GM18868 (cell line): ENCODE data around the gene TVP23A.
"Not testable (repeated sequence)": the region's sequence is repeated elsewhere in the genome, so short reads cannot be mapped to it uniquely, and the experiment has no call there.

Experiments
- ATAC-seq: cut with Tn5 transposase; IDR thresholded peaks from one replicate; pipeline ENCODE4 v1.9.1; 2021; ENCODE audit warnings: mild to moderate bottlenecking, moderate library complexity; ENCODE audit not compliant: unreplicated experiment

Gene TVP23A

DNA sequence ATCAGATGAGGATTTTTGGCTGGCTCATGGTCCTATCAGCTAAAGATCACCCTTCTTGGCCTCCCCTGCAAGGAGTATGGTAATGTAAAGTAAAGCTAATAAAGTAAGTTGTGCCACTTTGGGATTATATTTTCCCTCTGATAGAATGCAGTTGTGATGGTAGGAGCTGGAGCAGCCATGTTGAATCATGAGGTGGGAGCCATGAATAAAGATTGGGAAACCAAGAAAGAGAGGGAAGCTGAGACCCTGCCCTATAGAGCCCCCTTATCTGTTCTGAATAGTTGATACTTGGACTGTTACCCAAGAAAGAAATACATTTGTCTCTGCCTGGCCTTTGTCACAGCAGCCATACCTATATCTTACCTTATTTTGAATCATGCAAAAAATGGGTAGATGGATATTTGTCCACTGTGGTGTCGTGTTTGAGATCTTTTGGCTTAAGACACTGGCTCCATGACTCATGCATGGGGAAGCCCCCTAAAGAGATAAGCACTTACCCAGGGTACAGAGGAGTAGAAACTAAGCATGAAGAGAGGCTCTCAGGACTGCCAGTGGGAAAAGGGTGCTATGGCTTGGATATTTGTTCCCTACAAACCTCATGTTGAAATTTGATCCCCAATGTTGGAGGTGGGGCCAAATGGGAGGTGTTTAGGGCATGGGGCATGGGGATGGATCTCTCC lies 17.7 kb upstream of the TVP23A start:
- no peak for ATAC-seq

DNA sequence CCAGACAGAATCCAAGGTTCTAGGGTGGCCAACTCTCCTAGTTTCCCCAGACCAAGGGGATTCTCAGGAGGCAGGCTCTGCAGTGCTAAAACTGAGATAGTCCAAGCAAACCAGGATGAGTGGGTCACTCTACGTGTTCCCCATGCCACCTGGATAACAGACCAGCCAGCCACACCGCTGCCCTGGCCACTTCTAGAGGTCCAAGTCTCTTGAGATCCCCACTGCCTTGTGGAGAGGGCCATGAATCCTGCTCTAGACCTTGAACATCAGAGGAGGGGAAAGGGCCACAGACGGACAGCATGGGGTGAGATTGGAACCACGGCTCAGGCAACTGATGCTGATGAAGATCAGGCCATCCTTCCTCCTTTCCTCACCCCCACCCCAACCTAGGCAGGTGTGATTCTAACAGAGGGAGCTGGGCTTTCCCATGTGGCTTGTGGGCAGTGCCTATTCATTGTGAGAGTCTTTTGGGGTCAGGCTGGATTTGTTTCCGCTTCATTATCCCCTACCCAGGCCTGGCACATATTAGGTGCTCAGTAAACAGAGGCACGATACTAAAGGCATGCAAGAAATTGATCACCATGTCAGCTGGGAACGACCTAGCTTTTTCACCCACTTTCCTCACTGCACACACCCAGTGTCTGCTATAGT lies 16.8 kb upstream of the TVP23A start:
- peak; percentile 65 for ATAC-seq

DNA sequence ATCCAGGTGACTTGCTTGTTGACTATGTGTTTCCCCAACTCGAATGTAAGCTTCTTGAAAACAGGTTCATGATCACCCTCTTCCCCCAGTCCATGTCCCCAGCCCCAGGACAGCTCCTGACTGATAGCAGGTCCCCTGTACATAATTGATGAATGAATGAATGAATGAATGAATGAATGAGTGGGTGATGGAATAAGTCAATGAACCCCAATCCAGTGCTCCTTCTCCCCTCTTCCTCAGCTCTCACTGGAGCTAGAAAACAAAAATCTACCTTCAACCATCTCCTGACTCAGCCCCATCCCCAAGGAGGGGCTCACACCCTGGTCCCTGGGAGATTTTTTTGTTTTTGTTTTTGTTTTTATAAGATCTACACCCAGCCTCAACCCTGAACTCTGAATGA lies 16.2 kb upstream of the TVP23A start:
- ATAC-seq = no peak

GRCh38 chr16:10834130-10834529 lies 15.5 kb upstream of the TVP23A start:
- ATAC-seq = no peak

GRCh38 chr16:10833271-10833670 lies 14.7 kb upstream of the TVP23A start:
- no peak for ATAC-seq

DNA sequence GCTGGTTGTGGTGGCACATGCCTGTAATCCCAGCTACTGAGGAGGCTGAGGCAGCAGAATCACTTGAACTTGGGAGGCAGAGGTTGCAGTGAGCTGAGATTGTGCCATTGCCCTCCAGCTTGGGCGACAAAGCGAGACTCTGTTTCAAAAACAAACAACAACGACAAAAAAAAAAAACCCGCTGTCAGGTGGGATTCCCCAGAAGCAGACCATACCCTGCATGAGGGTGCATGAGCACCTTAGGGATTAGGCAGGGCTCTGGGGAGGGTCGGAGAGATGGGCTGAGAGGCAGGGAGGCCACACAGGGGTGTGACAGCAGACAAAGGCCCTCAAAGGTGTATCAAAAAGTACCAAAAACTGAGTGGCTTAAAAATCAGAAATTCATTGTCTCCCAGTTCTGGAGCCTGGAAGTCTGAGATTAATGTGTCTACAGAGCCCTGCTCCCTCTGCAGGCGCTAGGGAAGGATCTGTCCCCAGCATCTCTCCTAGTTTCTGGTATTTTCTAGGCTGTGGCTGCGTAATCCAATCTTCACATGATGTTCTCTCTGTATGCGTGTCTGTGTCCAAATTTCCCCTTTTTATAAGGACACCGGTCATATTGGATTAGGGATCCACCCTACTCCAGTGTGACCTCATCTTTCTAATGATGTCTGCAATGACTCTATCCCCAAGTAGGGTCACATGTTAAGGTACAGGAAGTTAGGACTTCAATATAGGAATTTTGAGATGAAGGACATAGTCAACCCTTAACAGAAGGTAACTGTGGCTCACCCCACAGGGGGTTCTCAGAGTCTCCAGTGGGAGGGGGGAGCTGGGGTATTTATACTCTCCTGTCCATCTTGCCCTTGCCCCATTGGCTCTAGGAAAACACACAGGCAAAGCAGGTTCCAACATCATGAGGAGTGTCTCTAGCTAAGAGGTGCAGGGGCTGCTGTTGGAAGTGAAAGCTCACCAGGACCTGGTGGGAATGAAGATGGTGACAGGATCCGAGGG lies 13.6 kb upstream of the TVP23A start:
- ATAC-seq = no peak

- not testable (repeated sequence) for ATAC-seq
Measured at GRCh38 chr16:10830240-10830639, 11.6 kb upstream of the TVP23A start.

- not testable (repeated sequence) for ATAC-seq
Measured at GRCh38 chr16:10829390-10830098, 10.9 kb upstream of the TVP23A start.

DNA sequence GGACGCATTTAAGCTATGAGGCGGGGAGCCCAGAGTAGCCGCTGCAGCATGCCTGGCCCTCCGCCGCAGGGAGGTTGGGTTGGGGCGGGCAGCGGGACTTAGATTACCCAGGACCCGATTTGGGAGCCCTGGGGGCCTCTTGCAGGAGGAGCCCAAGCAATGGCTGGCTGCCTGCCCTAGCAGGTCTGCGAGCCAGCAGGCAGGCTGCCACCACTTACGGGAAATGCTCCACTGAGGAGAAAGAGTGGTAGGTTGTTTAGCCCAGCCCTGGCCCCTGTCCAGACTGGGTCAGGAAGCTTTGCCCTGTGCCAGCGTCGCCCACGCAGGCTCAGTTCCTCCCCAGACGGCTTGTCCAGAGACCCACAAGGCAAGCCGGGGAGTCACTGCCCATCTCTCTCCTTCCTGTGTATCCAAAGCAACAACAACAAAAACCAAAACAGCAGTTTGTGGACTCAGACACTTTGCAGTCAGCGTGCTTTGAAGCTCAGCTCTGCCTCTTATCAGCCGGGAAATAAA lies 10.3 kb upstream of the TVP23A start:
- no peak for ATAC-seq

DNA sequence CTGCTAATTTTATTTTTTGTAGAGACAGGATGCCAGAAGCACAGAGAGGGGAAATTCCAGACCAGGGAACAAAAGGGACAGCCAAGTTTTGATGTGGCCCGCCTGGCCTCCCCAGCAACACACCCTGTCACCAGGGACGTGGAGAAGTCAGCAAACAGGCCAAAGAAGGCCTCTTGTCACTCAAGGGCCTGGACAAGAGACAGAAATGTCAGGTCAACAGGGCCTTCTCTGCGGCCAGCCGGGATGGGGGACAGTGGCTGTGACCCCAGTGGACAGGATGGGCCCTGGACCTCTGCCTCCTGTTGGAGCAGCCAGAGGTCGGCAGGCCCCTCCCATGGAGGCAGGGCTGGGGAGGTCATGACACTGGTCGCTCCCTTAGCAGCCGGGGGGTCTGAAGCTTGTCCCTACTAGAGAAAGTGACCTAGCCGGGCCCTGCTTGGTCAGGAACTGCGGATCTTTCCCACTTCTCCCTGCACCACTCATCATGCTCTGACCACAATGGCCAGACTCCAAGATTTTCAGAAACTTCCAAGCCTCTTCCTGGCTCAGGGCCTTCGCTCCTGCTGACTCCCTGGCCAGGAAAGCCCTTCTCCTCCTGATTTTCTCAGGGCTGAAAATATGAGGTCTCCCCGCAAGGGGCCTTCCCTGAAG lies 9.2 kb upstream of the TVP23A start:
- no peak for ATAC-seq

DNA sequence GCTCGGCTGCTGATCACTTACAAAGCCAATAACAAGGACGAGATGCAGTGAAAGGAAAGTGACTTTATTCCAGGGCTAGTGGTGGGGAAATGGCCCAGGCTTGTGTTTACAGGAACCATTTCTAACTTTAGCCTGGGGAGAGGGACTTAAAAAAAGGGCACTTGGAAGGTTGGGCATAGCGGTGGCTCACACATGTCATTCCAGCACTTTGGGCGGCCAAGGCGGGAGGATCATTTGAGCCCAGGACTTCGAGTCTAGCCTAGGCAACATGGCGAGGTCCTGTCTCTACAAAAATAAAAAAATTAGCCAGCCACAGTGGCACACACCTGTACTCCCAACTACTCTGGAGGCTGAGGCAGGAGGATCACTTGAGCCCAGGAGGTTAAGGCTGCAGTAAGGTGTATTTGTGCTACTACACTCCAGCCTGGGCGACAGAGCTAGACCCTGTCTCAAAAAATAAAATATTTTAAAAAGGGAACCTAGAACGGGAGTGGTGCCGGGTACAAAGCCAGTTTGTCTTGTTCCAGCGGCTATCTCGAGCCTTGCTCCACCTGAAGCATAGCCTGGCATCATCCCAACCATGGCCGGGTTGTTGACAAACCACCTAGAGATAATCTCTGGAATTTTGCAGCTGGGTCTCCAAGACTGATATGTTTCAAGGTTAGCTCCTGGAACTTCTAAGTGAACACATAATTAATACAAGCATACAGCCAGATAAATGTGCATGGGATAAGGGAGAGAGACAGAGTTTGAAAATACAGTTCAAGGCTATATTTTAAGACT lies 5.7 kb upstream of the TVP23A start:
- no peak for ATAC-seq

- no peak for ATAC-seq
Measured at GRCh38 chr16:10822702-10823101, 4.1 kb upstream of the TVP23A start.

- ATAC-seq = no peak
Measured at GRCh38 chr16:10820546-10820945, 2.0 kb upstream of the TVP23A start.

GRCh38 chr16:10817514-10817913 lies 1.1 kb downstream of the TVP23A start:
- ATAC-seq = no peak

DNA sequence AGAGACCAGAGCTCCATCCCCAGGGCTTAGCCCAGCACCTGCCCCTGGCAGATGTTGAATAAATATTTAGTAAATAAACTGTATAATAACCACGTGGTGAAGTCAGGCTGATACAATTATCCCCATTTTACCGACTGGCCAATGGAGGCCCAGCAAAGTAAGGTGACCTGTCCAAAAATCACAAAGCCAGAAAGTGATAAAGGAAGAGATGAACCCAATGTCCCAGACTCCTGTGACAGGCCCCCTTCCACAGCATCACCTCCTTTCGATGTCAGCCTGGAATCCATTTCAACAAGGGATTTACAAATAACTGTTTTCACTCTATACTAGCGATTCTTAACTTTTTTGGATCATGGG lies 5.5 kb downstream of the TVP23A start:
- no peak for ATAC-seq

DNA sequence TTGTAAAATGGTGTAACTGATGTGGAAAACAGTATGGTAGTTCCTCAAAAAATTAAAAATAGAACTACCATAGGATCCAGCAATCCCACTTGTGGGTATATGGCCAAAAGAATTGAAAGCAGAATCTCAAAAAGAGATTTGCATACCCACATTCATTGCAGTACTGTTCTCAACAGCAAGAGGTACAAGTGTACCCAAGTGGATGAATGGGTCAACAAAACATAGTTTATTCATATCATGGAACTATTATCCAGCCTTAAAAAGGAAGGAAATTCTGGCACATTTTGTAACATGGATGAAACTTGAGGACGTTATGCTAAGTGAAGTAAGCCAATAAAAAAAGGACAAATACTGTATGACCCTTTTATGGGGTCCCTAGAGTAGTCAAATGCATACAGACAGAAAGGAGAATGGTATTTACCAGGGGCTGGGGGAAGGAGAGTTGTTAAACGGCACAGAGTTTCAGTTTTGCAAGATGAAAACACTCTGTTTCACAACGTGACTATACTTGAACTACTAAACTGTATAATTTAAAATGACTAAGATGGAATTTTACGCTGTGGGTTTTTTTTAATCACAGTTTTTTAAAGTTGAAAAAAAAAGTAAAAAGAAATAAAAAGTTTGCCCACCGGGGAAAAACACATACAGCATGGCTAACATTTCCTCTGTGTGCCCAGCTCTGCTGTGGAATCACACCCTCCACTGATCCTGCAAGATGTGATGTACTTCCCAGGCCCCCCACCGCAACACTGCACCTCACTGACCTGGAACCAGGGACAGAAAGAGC lies 6.1 kb downstream of the TVP23A start:
- peak; percentile 80 for ATAC-seq

GRCh38 chr16:10809706-10810105 lies 8.9 kb downstream of the TVP23A start:
- no peak for ATAC-seq

GRCh38 chr16:10808850-10809249 lies 9.7 kb downstream of the TVP23A start:
- ATAC-seq = no peak

GRCh38 chr16:10808218-10808617 lies 10.4 kb downstream of the TVP23A start:
- ATAC-seq = no peak
